Activated CD8-positive, alpha-beta T cell treated with anti-CD3 and anti-CD28 coated beads for 36 hours (primary cell): ENCODE data around the gene GOLGA6A. TPM values are rescaled to one million over a fixed set of nuclear protein-coding genes. Genes with fewer than 3 reads are reported as not detected.
"Not testable (repeated sequence)": the region's sequence is repeated elsewhere in the genome, so short reads cannot be mapped to it uniquely, and the experiment has no call there.

Source experiments
- ATAC-seq: fragments of 200-7000 bp; cut with Tn5 transposase; one replicate; pipeline ENCODE4 v1.10.0; 2021; ENCODE audit warnings: mild to moderate bottlenecking, moderate library complexity
- CTCF ChIA-PET: fragments of 350-600 bp; sonication (Branson Sonifier 250); formaldehyde crosslinking; loops from one replicate; lab custom pipeline; 2021; ENCODE audit warnings: antibody characterized with exemption; lab: Charles Lee
- POLR2A ChIA-PET: fragments of 350-600 bp; sonication (Branson Sonifier 250); formaldehyde crosslinking; loops from one replicate; lab custom pipeline; 2021; ENCODE audit warnings: antibody characterized with exemption; lab: Charles Lee
- DNase-seq: peaks from one replicate; pipeline ENCODE4 v3.0.0-alpha.2; 2020
- H3K27ac Mint-ChIP-seq: one replicate; pipeline ENCODE4 v1.8.0; 2021; ENCODE audit warnings: mild to moderate bottlenecking, mixed read lengths
- H3K27me3 Mint-ChIP-seq: one replicate; pipeline ENCODE4 v1.8.0; 2021; ENCODE audit warnings: mixed read lengths
- H3K36me3 Mint-ChIP-seq: one replicate; pipeline ENCODE4 v1.8.0; 2021; ENCODE audit warnings: low read depth, mixed read lengths
- H3K4me1 Mint-ChIP-seq: one replicate; pipeline ENCODE4 v1.8.0; 2021; ENCODE audit warnings: low read depth, mixed read lengths
- H3K4me3 Mint-ChIP-seq: one replicate; pipeline ENCODE4 v1.8.0; 2021; ENCODE audit warnings: mild to moderate bottlenecking, moderate library complexity, mixed read lengths
- H3K9me3 Mint-ChIP-seq: one replicate; pipeline ENCODE4 v1.8.0; 2021; ENCODE audit warnings: mixed read lengths
- CTCF ChIP-seq: fragments of 200-600 bp; IDR thresholded peaks from one replicate; pipeline ENCODE4 v1.8.0; 2022; ENCODE audit warnings: antibody characterized with exemption, mild to moderate bottlenecking
- intact Hi-C: fragments of 100-400 bp; cut with micrococcal nuclease; formaldehyde crosslinking; loops from one replicate; pipeline ENCODE4 v1.10.0; 2022
- total RNA-seq, 2 experiments: library from RNA; stranded (reverse); gene quantifications; one replicate each; pipeline ENCODE4 v1.2.3, GENCODE V29; 2021

GOLGA6A gene
- total RNA-seq, 2 experiments from 2014 or later = not detected

DNA sequence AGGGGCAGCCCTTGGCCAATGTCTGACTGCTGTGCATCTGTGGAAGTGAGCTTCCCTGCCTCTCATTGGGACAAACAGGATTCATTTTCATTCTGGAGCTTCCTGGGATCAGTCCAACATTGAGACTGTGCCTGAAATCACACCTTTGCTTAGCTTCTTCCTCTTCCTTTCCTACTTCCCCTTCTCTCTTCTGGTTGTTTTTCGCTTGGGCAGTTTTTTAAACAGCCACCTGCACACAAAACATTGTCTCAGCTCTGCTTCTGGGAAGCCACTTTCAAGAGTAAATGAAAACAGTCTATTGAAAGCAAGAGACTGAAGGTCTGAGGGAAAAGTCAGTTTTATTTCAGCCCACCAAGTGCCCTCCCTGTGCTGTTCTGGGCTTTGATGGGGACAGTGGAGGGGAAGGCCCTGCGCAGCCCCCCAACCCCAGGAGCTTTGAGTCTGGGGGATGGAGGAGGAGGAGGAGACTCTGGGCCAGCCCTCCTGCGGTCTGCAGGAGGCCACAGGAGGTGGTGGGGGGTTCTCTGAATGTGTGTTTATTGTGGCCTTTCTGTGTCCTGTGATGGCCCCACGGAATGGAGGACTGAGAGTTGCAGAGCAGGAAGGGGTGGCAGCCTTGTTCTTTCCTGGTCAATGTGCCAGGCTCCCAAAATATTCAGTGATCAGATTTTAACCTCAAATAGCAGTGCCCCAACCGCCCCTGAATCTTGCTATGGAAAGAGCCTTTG is 40.2 kb upstream of the GOLGA6A start:
- no peak for TF ChIP-seq CTCF
- ChIA-PET CTCF (interaction anchor here (1.3 to 2.3 kb wide), 3 partner anchors 185 to 251 kb away, joined by 4 to 9 read pairs (median 4); no protein-coding TSS in a partner anchor), POLR2A (interaction anchor here (0.9 kb wide), 1 partner anchor 154 kb away, joined by 4 read pairs; no protein-coding TSS in a partner anchor)
- no peak overlapping the region for H3K27ac Mint-ChIP-seq
- no peak overlapping the region for H3K4me3 Mint-ChIP-seq
- H3K9me3 Mint-ChIP-seq = peaks cover 2% of the 10 kb centered on the region
- ATAC-seq (no peak), DNase-seq (no peak)
- intact Hi-C loops = loop anchor here (10.0 kb wide), 1 partner anchor 182 kb away; no protein-coding TSS in a partner anchor
- H3K36me3 Mint-ChIP-seq = no peaks in the 10 kb centered on the region
- peaks cover 18% of the 10 kb centered on the region for H3K27me3 Mint-ChIP-seq
- H3K4me1 Mint-ChIP-seq = no peaks in the 10 kb centered on the region

GRCh38 chr15:74121858-74122257 is 39.5 kb upstream of the GOLGA6A start:
- Mint-ChIP-seq H3K4me1 (no peaks in the 10 kb centered on the region), H3K27me3 (peaks cover 12% of the 10 kb centered on the region), H3K27ac (no peak overlapping the region), H3K9me3 (peaks cover 2% of the 10 kb centered on the region), H3K36me3 (no peaks in the 10 kb centered on the region), H3K4me3 (no peak overlapping the region)
- ChIA-PET POLR2A (no interaction called here), CTCF (interaction anchor here (1.3 to 2.3 kb wide), 2 partner anchors 200 to 252 kb away, joined by 4 to 9 read pairs; no protein-coding TSS in a partner anchor)
- no peak for TF ChIP-seq CTCF
- no peak for DNase-seq
- intact Hi-C loops = loop anchor here (10.0 kb wide), 1 partner anchor 183 kb away; no protein-coding TSS in a partner anchor
- no peak for ATAC-seq

DNA sequence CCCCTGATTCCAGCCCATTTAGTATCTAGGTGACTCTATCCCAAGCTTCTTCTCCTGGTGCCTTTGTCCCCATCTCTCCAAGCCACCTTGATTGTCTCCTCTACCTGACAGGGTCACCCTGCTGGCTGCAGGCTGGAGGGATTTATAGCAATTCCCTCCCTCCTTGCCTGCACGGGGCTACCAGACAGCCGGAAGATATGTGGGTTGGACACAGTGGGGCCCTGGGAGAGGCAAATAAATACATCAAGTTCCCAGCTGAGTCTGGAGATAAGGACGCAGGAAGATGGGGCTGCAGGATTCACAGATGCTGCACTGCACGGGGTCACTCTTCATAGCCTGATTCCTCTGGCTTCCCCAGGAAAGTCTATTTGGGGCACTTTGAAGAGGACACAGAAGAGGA is 38.7 kb upstream of the GOLGA6A start:
- H3K27ac Mint-ChIP-seq = no peak overlapping the region
- ATAC-seq = no peak
- no peak overlapping the region for H3K4me3 Mint-ChIP-seq
- peaks cover 2% of the 10 kb centered on the region for H3K9me3 Mint-ChIP-seq
- CTCF ChIA-PET = no interaction called here
- H3K4me1 Mint-ChIP-seq = no peaks in the 10 kb centered on the region
- DNase-seq = no peak
- H3K36me3 Mint-ChIP-seq = no peaks in the 10 kb centered on the region
- POLR2A ChIA-PET = no interaction called here
- intact Hi-C loops = loop anchor here (10.0 kb wide), 1 partner anchor 184 kb away; no protein-coding TSS in a partner anchor
- peaks cover 9% of the 10 kb centered on the region for H3K27me3 Mint-ChIP-seq
- no peak for TF ChIP-seq CTCF

DNA sequence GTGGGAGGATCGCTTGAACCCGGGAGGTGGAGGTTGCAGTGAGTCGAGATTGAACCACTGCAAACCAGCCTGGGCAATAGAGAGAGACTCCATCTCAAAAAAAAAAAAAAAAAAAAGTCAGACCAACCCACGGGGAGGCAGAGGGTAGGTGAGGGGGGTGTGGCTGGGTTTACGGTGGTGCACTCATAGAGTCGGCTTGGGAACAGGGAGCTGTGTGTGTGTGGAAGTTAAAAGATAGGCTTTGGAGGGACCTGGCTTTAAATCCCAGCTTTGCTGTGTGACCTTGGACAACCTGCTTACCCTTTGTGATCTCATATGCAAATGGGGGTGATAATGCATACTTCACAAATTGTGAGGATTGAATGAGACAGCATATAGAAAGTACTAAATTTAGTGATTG is 38.1 kb upstream of the GOLGA6A start:
- no peak overlapping the region for H3K4me3 Mint-ChIP-seq
- CTCF ChIA-PET = no interaction called here
- H3K27ac Mint-ChIP-seq = no peak overlapping the region
- H3K27me3 Mint-ChIP-seq = peaks cover 6% of the 10 kb centered on the region
- no peak for TF ChIP-seq CTCF
- ATAC-seq (no peak), DNase-seq (no peak)
- intact Hi-C loops = loop anchor here (10.0 kb wide), 1 partner anchor 184 kb away; no protein-coding TSS in a partner anchor
- H3K36me3 Mint-ChIP-seq = no peaks in the 10 kb centered on the region
- H3K9me3 Mint-ChIP-seq = peaks cover 2% of the 10 kb centered on the region
- H3K4me1 Mint-ChIP-seq = no peaks in the 10 kb centered on the region
- POLR2A ChIA-PET = no interaction called here

GRCh38 chr15:74109713-74110112 is 27.4 kb upstream of the GOLGA6A start:
- ATAC-seq (no peak), DNase-seq (no peak)
- Mint-ChIP-seq H3K27ac (no peak overlapping the region), H3K27me3 (no peaks in the 10 kb centered on the region), H3K9me3 (no peaks in the 10 kb centered on the region), H3K4me3 (no peak overlapping the region), H3K4me1 (no peaks in the 10 kb centered on the region), H3K36me3 (no peaks in the 10 kb centered on the region)
- CTCF ChIA-PET = no interaction called here
- POLR2A ChIA-PET = no interaction called here
- intact Hi-C loops = no loop called here
- no peak for TF ChIP-seq CTCF

DNA sequence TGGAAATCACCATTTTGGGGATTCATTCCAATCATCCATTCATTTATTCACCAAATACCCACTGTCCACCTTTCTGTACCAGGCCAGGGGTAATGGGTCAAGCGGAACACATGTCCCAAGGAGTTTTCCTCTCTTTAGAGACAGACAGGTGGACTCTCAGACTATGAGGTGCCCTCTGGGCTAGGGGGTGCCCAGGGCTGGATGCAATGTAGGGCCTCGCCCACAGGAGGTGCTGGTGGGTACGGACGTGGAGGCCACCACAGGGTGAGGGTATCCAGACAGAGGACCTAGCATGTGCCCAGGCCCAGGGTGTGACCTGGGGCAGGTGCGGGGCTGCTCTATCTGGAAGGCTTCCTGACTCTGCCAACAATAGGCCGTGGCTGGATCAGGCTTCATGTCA is 26.3 kb upstream of the GOLGA6A start:
- H3K36me3 Mint-ChIP-seq, DNase-seq, ATAC-seq, POLR2A ChIA-PET, intact Hi-C loops, H3K4me3 Mint-ChIP-seq, H3K27ac Mint-ChIP-seq, H3K9me3 Mint-ChIP-seq, CTCF ChIA-PET, H3K27me3 Mint-ChIP-seq, H3K4me1 Mint-ChIP-seq: not testable (repeated sequence)
